GM12878 (cell line): ENCODE data around the gene BTBD9.

Source experiments
- SRF ChIP-seq, 2 experiments: IDR thresholded peaks; 2 replicates each; pipeline ENCODE4 v1.6.1; 2011; ENCODE audit warnings: low read depth in 2 of 2, low read length in 2 of 2, mild to moderate bottlenecking in 1 of 2, moderate library complexity in 1 of 2
- TCF7 ChIP-seq: IDR thresholded peaks from 2 replicates; pipeline ENCODE4 v1.6.1; 2014; ENCODE audit warnings: antibody characterized with exemption, borderline replicate concordance
- TF ChIP-seq, protein P1 (sequence below), 3 experiments: IDR thresholded peaks in 2 of 3; conservative IDR thresholded peaks in 1 of 3; 2 replicates each; pipeline ENCODE4 v1.5.1; 2011; ENCODE audit warnings: low read depth in 3 of 3, low read length in 3 of 3, mild to moderate bottlenecking in 3 of 3, control low read depth in 2 of 3, moderate library complexity in 2 of 3, inconsistent platforms in 1 of 3, mixed read lengths in 1 of 3; ENCODE audit not compliant: control insufficient read depth in 2 of 3, insufficient read depth in 1 of 3; ENCODE audit errors: extremely low read depth in 1 of 3

DNA sequence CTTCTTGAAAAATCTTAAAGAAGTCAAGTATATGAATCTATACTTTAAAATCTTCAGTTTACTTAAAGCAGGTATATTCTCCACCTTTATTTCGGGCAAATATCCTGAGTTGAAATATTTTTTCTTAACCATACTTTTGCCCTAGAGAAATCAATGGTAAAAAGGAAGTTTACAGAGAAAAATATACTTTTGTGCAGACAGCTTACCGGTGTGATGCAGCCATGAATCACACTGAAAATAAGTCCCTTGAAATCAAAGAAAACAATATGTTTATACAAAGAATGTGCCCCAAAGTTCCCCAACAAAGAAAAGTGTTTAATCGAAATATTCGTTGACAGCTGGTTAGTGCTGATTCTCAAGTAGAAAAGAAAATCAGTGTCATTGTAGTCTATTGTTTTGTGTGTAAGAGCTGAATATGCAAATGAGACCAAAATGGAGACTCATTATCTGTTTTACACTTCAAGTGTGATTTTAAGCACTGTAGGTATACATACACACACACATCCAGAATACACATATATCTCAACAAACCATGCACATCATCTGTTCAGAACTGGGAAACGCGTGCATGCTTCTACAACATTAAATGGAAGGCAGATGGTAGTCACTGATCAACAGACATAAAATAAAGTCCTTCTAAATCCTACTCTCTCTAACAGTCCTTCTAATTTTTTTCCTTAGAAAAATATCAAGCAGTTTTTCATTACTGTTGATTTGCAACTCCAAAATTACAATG lies 73.3 kb downstream of the BTBD9 start:
- TF ChIP-seq, protein P1, sequence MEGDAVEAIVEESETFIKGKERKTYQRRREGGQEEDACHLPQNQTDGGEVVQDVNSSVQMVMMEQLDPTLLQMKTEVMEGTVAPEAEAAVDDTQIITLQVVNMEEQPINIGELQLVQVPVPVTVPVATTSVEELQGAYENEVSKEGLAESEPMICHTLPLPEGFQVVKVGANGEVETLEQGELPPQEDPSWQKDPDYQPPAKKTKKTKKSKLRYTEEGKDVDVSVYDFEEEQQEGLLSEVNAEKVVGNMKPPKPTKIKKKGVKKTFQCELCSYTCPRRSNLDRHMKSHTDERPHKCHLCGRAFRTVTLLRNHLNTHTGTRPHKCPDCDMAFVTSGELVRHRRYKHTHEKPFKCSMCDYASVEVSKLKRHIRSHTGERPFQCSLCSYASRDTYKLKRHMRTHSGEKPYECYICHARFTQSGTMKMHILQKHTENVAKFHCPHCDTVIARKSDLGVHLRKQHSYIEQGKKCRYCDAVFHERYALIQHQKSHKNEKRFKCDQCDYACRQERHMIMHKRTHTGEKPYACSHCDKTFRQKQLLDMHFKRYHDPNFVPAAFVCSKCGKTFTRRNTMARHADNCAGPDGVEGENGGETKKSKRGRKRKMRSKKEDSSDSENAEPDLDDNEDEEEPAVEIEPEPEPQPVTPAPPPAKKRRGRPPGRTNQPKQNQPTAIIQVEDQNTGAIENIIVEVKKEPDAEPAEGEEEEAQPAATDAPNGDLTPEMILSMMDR (IDR thresholded peaks at IDR 0.05 in 2 of 3, conservative IDR thresholded peaks at IDR 0.05 in 1 of 3; ENCODE audit: control insufficient read depth in 2 of 3, extremely low read depth in 1 of 3, insufficient read depth in 1 of 3, low read depth in 3 of 3, low read length in 3 of 3): no peak
- TF ChIP-seq TCF7 (no peak), SRF (IDR thresholded peaks at IDR 0.05; ENCODE audit: low read depth in 2 of 2, low read length in 2 of 2) (no peak)
